IPS-NIHi11 (cell line): ENCODE results near the gene AFF3.

ENCODE experiments used
- DNase-seq: peaks from one replicate; pipeline ENCODE4 v3.0.0; 2012; ENCODE audit warnings: mixed read lengths, low spot score

Gene AFF3

GRCh38 chr2:99880964-99881294 lies 261.5 kb downstream of the AFF3 start:
- DNase-seq = no peak

DNA sequence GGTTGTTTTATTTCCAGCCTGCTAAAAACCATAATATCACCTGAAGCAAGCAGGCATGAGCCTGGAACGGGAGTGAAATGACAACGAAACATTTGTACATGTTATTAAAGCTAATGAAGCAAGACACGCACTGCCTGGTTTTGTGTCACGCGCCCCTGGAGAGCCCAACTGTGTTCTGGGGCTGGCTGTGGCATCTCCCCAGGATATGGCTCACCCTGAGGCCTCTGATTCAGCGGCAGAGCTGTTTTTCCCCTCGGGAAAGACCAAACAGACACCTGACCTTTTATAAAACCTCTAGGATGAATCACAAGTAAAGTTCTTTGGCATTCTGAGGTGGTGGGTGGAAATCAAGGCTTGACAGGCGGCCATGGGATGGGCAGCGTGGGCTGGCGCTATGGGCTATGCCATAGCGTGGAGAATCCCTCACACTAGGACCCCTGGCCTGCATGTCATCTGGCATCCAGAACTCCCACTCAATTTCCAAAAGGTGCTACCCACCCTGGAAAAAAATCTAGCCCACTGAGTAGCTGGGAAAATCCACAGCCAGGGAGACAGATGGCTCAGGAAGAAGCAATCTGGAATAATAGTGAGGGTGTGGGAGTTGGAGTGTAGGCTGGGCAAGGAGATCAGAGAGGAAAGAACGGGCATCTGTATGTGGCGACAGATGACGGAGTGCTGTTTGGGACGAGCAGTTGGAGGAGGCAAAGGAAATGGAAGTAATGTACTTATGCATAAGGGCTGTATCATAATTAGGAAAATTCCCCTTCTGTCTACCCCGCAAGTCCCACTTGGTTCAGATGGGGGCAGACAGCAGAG lies 262.0 kb downstream of the AFF3 start:
- no peak for DNase-seq

DNA sequence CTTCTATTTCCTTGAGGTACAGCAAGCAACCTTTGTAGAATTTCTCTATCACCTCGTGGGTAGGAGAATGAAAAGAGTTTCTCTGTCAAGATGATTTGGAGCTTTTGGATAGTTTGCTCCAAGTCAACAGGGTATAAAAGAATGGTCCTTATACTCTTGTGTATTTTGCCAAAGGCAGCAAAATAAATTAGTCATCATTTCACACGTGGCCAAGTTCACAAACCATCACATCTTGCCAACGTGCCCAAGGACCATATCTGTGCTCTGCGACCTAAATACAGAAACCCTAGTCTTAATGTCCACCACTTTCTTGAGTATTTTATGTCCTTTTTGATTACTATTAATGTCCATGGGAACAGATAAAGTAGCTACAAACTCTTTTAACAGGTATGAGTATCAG lies 262.9 kb downstream of the AFF3 start:
- DNase-seq = no peak

- DNase-seq = no peak
Observed at GRCh38 chr2:99878581-99879350, 263.6 kb downstream of the AFF3 start.

- DNase-seq = no peak
Observed at GRCh38 chr2:99877963-99878362, 264.4 kb downstream of the AFF3 start.

DNA sequence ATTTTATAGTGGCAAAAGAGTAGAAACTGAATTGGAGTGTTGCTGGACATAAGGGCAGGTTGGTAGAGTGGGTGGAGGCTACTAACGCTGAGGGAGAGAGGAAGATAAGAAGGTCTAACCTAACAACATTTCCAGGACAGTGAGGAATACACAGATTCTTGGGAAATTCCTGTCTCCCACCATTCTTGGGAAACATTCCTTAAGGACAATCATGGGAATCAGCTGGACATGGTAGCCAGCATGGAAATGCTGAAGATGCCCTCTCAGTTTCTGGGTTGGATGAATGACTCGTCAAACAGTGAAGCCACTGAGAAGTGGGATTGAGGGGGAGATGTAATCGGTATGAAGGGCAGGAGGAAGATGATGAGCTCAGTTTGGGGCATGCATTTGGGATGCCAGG lies 265.4 kb downstream of the AFF3 start:
- DNase-seq = no peak

DNA sequence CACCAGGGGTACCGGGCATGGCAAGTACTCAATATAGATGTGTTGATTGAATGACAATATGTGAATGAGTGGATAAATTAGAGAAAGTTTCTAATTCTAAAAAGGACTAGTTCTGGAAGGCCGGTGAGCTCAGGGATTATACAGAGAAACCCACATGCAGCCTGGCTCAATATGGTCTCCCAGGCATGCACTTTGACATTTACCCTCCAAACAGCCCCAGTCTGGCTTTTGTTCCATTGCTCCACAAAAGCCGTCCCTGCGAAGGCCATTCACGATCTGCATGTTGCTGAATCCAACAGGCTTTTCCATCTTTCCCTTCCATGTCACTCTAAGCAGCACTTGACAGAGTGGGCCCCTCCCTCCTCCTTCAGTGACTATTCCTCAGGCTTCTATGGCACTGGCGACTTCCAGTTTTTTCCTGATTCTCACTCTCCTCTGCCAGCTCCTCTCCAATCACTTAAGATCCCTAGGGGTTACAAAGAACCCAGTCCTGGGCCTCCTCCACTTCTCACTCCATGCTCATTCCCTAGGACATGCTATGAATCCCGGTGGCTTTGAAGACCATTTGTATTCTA lies 266.7 kb downstream of the AFF3 start:
- DNase-seq = no peak

DNA sequence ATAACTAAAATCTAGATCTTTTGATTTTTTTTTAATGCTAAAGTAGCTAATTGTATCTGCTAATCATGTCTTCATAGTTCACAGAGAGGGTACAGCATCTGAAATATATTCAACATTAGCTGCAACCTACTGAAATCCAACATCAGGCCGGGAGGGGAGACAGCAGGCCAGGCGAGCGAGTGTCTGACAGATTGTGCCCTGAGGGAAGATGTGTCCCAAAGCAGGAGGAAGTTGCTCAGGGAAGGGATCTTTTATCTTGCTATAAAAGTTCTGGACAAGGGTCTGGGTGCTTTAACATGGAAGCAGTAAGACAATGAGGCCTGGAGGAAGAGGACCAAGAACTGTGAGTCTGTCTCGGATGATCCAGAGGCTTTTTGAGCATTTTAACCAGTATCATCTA lies 274.1 kb downstream of the AFF3 start:
- no peak for DNase-seq

- no peak for DNase-seq
Observed at GRCh38 chr2:99867770-99868169, 274.6 kb downstream of the AFF3 start.

DNA sequence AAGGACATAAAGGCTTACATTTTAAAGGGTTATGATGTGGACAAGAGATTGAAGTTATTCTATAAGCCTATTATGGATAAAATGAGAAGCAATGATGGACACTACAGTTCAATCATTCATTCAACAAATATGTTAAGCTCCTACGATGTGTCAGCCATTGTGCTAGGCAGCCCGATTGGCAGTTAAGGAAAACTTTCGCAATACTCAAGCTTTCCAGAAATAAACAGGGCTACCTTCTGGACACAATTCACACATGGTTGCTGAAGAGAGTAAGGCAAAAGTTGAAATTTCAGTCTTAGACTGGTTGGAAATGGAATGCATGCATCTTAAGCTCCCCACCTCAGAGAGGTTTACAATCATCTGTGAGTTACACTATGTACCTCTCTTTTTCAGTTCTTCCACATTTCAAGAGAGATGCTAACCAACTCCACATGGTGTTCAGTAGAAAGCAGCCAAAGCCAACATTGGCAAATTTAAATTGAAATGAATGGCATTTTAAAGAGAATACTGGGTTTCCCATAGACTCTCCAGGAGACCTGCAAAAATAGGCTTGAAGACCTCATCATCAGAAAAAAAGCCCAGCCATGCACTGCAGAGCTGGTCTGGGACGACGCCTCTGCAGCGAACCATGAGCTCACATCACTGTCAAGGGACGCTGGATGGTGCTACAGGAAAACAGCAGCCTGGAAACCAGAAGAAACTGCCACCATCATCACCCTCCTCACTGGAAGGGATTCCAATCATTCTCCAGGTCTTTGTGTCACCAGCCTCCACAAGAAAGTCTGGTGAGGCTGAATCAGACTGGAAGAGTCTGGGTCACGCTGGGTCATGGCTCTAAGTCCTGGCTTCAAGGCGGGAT lies 276.3 kb downstream of the AFF3 start:
- DNase-seq = no peak

GRCh38 chr2:99864561-99865553 lies 277.5 kb downstream of the AFF3 start:
- DNase-seq = no peak

- no peak for DNase-seq
Observed at GRCh38 chr2:99863903-99864270, 278.5 kb downstream of the AFF3 start.

GRCh38 chr2:99863236-99863902 lies 279.0 kb downstream of the AFF3 start:
- DNase-seq = no peak

DNA sequence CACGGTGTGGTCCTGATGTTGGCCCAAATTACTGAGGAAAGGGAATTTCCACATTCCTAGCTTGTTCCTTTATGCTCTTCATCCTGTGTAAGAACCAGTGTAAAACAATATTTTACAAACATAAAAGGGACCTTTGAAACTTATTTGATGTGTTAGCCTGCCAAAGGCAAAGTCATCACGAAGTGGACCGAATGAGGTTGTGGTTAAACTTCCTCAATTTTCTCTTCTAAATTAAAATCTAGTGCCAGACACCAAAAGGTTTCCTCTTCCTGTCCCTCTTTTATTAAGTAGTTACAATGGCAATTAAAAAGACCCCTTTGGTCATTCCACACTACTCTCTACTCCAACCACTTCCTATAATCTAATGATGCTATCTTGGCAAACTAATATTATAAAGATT lies 279.8 kb downstream of the AFF3 start:
- no peak for DNase-seq

DNA sequence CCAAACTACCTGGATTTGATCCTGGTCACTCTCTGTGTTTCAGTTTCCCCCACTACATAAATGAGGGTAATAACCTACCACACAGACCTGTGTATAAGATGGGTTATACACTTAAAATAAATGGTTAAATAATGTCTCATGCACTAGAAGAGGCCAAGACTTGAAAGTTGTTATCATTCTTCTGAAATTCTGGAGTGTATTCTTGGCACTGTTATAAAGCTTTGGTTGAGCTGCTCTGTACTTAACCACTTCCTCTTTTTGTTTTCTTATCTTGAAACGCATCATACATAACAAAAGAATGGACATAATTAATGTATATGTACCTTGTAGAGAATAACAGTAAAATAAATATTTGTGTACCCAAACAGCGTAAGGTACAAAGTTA lies 281.0 kb downstream of the AFF3 start:
- DNase-seq = no peak

GRCh38 chr2:99860720-99861375 lies 281.5 kb downstream of the AFF3 start:
- no peak for DNase-seq

- no peak for DNase-seq
Observed at GRCh38 chr2:99858951-99859596, 283.3 kb downstream of the AFF3 start.

DNA sequence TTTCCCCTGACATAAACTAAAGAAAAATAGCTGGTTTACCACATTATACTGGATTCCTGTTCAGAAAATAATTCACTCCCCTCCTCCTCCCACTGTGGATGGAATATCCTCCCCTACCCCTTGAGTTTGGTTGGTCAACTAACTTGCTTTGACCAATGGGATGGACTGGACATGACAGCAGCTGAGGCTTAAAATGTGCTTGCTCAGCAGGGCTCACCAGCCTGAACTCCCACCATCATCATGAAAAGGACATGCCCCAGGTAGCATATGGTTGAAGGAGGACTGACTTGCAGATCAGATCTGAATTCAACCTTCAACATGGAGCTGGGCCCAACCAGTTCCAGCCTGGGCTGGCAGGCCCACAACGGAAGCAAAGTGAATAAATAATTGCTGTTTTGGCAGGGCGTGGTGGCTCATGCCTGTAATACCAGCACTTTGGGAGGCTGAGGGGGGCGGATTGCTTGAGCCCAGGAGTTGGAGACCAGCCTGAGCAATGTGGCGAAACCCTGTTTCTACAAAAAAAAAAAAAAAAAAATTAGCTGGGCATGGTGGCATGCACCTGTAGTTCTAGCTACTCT lies 284.4 kb downstream of the AFF3 start:
- no peak for DNase-seq

GRCh38 chr2:99857372-99857771 lies 285.0 kb downstream of the AFF3 start:
- no peak for DNase-seq
